Ectodermal cell (in vitro differentiated cells): ENCODE data around the gene JAKMIP1.

Source experiments
- H3K27ac ChIP-seq: 2 replicates; pipeline ENCODE4 v1.7.0; 2013; ENCODE audit warnings: mild to moderate bottlenecking, low read depth, low read length; ENCODE audit not compliant: insufficient read depth, poor library complexity, severe bottlenecking
- H3K27me3 ChIP-seq: 2 replicates; pipeline ENCODE4 v1.7.0; 2013; ENCODE audit warnings: mild to moderate bottlenecking, low read length; ENCODE audit not compliant: insufficient read depth, control insufficient read depth, poor library complexity, severe bottlenecking
- H3K36me3 ChIP-seq: one replicate; pipeline ENCODE4 v1.7.0; 2013; ENCODE audit warnings: low read length; ENCODE audit not compliant: control insufficient read depth, insufficient read depth
- H3K4me1 ChIP-seq: one replicate; pipeline ENCODE4 v1.7.0; 2013; ENCODE audit warnings: low read length; ENCODE audit not compliant: control insufficient read depth, insufficient read depth
- H3K4me3 ChIP-seq: 2 replicates; pipeline ENCODE4 v1.7.0; 2013; ENCODE audit warnings: low read depth, low read length, control low read depth; ENCODE audit not compliant: insufficient read depth
- H3K9me3 ChIP-seq: 2 replicates; pipeline ENCODE4 v1.7.0; 2013; ENCODE audit warnings: mild to moderate bottlenecking, low read length, moderate library complexity; ENCODE audit not compliant: control insufficient read depth
- WGBS, 2 experiments: methylation state at CpG; one replicate each; pipeline ENCODE4 v1.1.7; 2013; ENCODE audit warnings: missing lambda C conversion rate in 2 of 2; 5-methylcytosine and 5-hydroxymethylcytosine counted together

JAKMIP1 gene

DNA sequence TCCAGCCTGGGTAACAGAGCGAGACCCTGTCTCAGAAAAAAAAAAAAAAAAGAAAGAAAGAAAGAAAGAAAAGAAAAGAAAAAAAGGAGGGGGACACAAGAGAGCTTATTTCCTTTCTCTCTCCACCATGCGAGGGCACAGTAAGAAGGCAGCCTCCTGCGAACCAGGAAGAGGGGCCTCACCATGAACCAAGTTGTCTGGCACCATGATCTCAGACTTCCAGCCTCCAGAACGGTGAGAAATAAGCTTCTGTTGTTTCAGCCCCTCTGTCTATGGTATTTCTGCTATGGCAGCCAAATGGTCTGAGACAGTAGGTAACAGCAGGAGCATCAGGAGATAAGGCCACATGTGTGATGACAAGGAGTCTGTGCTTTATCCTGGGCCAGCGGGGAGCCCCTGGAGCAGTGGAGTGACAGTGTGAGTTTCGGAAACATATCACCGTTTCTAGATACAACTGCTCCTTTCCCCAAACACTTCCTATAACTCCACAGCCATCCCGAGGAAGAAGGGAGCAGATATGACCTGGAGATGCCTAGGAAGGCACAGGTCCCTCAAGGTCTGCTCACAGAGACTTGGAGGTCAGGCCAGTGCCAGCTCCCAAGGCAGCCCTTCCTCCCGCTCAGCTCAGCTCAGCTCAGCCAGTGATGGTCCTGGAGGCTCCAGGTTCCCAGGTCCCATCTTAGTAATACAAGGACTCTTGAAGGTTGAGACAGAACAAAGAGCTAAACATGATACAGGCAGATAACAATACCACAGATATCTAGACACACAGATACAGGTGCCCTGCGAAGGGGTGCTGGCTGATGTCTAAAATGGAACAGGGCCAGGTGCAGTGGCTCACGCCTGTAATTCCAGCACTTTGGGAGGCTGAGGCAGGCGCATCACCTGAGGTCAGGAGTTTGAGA, 17.7 kb downstream of the JAKMIP1 start:
- H3K4me3 ChIP-seq = no peak overlapping the region
- no peaks in the 10 kb centered on the region for H3K36me3 ChIP-seq
- H3K27ac ChIP-seq = no peak overlapping the region
- no peaks in the 10 kb centered on the region for H3K4me1 ChIP-seq
- no peaks in the 10 kb centered on the region for H3K9me3 ChIP-seq
- WGBS, 2 experiments = 88 to 90% methylated on average over 12 of the region's 12 CpGs
- no peaks in the 10 kb centered on the region for H3K27me3 ChIP-seq

DNA sequence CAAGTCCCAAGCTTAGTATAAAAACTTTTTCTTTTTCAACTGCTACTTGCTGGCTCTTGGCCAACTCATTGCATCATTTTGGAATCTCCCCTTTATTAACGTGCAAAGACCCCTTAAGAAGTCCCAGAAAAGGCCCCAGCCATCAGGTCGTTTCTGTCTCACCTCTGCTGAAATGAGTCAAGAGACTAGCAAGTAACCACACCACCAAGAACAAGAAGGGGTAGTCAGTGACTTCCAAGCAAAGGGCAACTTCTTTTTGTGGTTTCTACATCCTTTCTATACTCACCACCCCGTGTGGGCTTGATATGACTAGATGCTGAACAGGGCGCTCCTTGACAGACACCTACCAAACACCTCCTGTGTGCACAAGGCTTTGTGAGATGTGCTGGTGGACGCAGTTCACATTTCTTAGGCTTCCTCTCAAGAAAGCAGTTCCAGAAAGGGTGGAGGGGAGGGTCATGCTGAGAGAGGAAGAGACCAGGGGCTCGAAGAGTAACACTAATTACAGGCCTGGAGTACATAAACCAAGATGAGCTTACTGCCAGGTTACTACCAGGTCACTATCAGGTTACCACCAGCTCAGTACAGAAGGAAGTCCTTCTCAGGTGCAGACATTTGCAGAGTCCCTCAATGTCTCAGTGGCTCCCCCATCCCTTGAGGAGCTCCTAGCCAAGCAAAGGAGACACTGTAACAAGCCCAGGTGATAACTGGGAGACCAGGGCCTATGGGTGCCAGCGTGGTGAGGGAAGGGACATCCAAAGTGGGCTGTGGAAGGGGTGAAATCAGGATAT, 19.3 kb downstream of the JAKMIP1 start:
- H3K4me1 ChIP-seq = no peaks in the 10 kb centered on the region
- H3K27me3 ChIP-seq = no peaks in the 10 kb centered on the region
- H3K9me3 ChIP-seq = no peaks in the 10 kb centered on the region
- H3K27ac ChIP-seq = no peak overlapping the region
- H3K36me3 ChIP-seq = no peaks in the 10 kb centered on the region
- WGBS, 2 experiments = 81 to 82% methylated on average over 7 of the region's 7 CpGs
- no peak overlapping the region for H3K4me3 ChIP-seq

DNA sequence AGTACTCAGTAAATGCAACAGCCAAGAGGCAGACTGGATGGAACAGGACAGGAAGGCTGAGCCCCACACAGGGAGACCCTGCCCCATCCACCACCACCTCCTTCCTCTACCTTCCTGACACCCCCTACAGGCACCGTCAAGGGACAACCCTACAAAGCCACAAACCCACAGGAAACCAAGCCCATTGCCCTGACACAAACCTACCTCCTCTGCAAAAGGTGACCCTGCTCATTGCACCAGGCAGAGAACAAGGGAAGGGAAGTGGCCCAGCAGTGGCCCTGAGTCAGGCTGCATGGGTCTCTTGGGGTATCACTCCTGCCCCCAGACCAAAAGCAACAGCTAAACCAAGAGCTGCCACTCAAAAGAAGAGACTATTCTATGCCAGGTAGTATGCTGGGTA, 21.0 kb downstream of the JAKMIP1 start:
- Histone ChIP-seq H3K9me3 (no peaks in the 10 kb centered on the region), H3K36me3 (no peaks in the 10 kb centered on the region), H3K4me1 (no peaks in the 10 kb centered on the region), H3K4me3 (no peak overlapping the region), H3K27me3 (no peaks in the 10 kb centered on the region), H3K27ac (no peak overlapping the region)
- 85 to 87% methylated on average over 1 of the region's 1 CpG for WGBS, 2 experiments

DNA sequence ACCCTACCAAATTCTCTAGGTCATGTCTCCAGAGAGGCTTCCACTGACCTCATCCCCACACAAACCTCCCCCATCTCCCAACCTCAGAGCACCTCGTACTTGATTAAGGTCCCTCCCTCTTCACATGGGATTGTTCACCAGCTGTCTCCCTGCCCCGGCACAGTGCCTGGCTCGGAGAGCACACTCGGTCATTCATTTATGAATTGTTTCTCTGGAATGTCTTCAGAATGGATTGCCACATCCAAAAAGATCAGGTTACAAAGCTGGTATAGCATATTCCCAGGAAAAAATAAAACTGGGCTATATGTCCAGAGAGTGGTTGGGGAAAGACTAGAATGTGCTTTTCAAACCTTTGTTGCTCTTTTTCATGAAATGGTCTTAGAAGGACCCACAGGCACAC, 21.6 kb downstream of the JAKMIP1 start:
- no peak overlapping the region for H3K4me3 ChIP-seq
- H3K27me3 ChIP-seq = no peaks in the 10 kb centered on the region
- H3K27ac ChIP-seq = no peak overlapping the region
- WGBS, 2 experiments = 85 to 91% methylated on average over 4 of the region's 4 CpGs
- no peaks in the 10 kb centered on the region for H3K9me3 ChIP-seq
- no peaks in the 10 kb centered on the region for H3K36me3 ChIP-seq
- H3K4me1 ChIP-seq = no peaks in the 10 kb centered on the region

DNA sequence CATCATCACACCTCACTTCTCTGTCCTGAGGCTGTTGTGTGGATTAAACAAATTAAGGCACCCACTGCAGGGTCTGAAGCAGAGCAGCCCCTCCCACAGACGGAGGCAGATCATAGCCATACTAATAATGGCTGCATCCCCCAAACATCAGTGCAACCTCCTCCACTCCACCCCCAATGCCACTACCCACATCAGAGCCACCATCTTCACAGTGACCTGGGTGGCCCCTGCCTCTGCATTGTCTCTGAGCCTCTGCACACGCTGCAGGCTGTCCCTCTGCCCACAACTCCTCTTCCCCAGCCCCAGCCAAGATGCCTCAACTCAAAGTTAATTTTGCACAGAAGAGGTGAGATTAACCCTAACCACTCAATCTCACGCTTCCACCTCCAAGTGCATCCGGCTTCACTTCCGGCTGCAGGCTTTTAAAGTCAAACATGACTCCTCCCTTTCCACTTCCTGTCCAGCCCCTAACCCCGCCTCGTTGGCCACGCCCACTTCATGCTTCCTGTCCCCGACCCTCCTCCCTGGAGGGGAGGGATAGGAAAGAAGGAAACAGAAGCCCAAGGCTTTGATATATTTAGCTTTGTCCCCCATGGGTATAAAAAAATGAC, 22.7 kb downstream of the JAKMIP1 start:
- no peak overlapping the region for H3K4me3 ChIP-seq
- no peaks in the 10 kb centered on the region for H3K36me3 ChIP-seq
- no peaks in the 10 kb centered on the region for H3K4me1 ChIP-seq
- no peak overlapping the region for H3K27ac ChIP-seq
- WGBS, 2 experiments = 87 to 91% methylated on average over 8 of the region's 9 CpGs
- no peaks in the 10 kb centered on the region for H3K9me3 ChIP-seq
- H3K27me3 ChIP-seq = no peaks in the 10 kb centered on the region

DNA sequence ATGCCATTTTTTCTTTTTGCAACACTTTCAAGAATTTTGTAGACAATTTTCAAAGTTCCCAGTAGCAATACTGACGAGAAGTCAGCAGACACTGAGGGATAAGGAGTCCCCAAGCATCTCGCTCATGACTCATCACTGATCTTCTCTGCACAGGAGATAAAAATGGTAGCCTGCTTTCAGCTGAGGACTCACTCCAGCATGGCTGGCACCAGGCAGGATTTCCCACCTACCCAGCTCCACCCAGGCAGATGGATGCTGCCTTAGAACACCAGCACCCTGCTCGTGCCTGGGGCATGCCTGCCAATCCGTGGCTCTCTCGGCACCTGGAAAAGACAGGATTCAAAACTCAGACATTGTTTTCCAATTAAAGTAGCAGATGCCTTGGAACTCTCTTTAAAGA, 24.9 kb downstream of the JAKMIP1 start:
- Histone ChIP-seq H3K27ac (no peak overlapping the region), H3K4me1 (no peaks in the 10 kb centered on the region), H3K36me3 (no peaks in the 10 kb centered on the region), H3K27me3 (no peaks in the 10 kb centered on the region), H3K4me3 (no peak overlapping the region), H3K9me3 (no peaks in the 10 kb centered on the region)
- WGBS, 2 experiments = 91 to 99% methylated on average over 5 of the region's 5 CpGs

DNA sequence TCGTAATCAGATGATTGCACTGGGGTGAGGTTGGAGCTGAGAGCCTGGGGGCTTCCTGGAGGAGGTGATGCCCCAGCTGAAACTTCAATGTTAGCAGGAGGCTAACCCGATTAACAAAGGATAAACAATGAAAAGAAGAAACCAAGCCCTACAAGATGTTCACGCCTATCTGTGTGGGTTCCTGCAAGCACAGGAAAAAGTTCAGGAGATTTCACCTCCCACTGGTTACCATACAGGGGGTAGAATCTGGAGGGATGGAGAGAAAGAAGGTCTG, 27.5 kb downstream of the JAKMIP1 start:
- WGBS, 2 experiments = 74 to 75% methylated on average over 3 of the region's 3 CpGs
- H3K4me1 ChIP-seq = no peaks in the 10 kb centered on the region
- H3K27ac ChIP-seq = no peak overlapping the region
- no peaks in the 10 kb centered on the region for H3K36me3 ChIP-seq
- H3K4me3 ChIP-seq = no peak overlapping the region
- no peaks in the 10 kb centered on the region for H3K9me3 ChIP-seq
- H3K27me3 ChIP-seq = no peaks in the 10 kb centered on the region

DNA sequence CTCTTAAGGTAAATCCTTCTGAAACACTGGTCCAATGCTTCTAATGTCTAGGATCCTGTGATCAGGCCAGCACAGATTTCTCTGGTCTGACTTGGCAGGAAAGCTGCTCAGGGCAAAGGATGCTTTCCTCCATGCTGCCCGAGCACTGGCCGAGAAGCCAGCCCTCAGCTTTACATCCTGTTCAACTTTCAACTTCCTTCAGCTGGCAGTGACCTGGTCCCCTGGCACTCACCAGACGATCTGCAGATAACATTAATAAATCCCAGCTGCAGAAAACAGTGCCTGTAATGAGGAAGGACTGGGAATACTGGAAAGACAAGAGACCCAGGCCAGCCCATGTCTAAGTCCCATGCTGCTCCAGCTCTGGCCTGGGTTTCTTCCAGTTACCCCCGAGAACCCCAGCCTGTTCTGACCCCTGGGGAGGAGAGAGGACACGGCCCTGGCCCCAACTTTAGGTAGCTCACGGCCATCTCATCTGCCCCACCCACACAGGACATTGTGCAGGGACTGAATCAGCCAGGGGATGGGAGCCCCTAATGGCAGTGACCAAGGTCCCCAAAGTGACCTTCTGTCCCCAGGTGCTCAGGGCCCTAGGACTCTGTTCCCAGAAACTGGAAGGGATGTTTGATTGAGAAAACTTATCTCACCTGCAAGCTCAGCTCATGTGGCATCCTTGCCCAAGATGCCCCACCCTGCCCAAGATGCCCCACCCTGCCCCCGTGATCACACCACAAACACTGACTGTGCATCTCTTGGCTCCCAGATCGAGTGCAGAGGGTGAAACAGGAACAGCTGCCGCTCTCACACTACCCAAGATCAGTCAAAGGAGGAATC, 28.0 kb downstream of the JAKMIP1 start:
- WGBS, 2 experiments = 86 to 89% methylated on average over 9 of the region's 9 CpGs
- Histone ChIP-seq H3K4me1 (no peaks in the 10 kb centered on the region), H3K27me3 (no peaks in the 10 kb centered on the region), H3K9me3 (no peaks in the 10 kb centered on the region), H3K4me3 (no peak overlapping the region), H3K36me3 (no peaks in the 10 kb centered on the region), H3K27ac (no peak overlapping the region)

DNA sequence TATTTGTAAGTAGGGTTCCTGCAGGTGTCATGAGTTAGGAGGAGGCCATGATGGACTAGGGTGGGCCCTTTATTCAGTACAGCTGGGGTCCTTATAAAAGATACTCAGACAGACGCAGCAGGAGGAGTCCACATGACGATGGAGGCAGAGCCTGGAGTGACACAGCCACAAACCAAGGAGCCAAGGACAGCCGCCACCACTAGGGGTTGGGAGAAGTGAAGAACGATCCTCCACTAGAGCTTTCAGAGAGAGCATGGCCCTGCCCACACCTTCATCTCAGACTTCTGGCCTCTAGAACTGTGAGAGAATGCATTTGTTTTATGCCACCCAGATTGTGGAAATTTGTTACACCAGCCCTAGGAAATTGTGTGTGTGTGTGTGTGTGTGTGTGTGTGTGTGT, 31.1 kb downstream of the JAKMIP1 start:
- no peaks in the 10 kb centered on the region for H3K4me1 ChIP-seq
- H3K36me3 ChIP-seq = no peaks in the 10 kb centered on the region
- WGBS, 2 experiments = 88 to 91% methylated on average over 4 of the region's 4 CpGs
- H3K4me3 ChIP-seq = no peak overlapping the region
- no peaks in the 10 kb centered on the region for H3K9me3 ChIP-seq
- no peak overlapping the region for H3K27ac ChIP-seq
- H3K27me3 ChIP-seq = no peaks in the 10 kb centered on the region
